Transverse colon (tissue), 4 donors: ENCODE data around the gene PBX1. TPM values are rescaled to one million over a fixed set of nuclear protein-coding genes. Genes with fewer than 3 reads are reported as not detected.

ENCODE experiments used
- DNase-seq: peaks from one replicate; pipeline ENCODE4 v3.0.0-alpha.2; 2019
- H3K27ac ChIP-seq, 4 donors: fragments of 200-600 bp; sonication (generic); 2 replicates each; pipeline ENCODE4 v1.5.1; 2016 to 2018; ENCODE audit warnings: inconsistent platforms in 4 of 4
- H3K27me3 ChIP-seq: fragments of 200-600 bp; sonication (generic); 2 replicates; pipeline ENCODE4 v1.5.1; 2017; ENCODE audit warnings: inconsistent platforms
- H3K36me3 ChIP-seq, 4 donors: fragments of 200-600 bp; sonication (generic); 2 replicates each; pipeline ENCODE4 v1.5.1; 2017 to 2019; ENCODE audit warnings: inconsistent platforms in 4 of 4
- H3K4me1 ChIP-seq, 4 donors: fragments of 200-600 bp; sonication (generic); 2 replicates each; pipeline ENCODE4 v1.5.1; 2017 to 2020; ENCODE audit warnings: inconsistent platforms in 4 of 4
- H3K4me3 ChIP-seq, 4 donors: fragments of 200-600 bp; sonication (generic); 1 replicate in 1 of 4; 2 replicates in 3 of 4; pipeline versions ENCODE4 v1.5.1 to v1.6.1; 2017 to 2019; ENCODE audit warnings: inconsistent platforms in 4 of 4
- H3K9me3 ChIP-seq, 2 donors: fragments of 200-600 bp; sonication (generic); 2 replicates each; pipeline ENCODE4 v1.5.1; 2017 to 2019; ENCODE audit warnings: inconsistent platforms in 2 of 2
- CTCF ChIP-seq, 5 experiments: fragments of 200-600 bp in 3 of 5; fragments of 450-650 bp in 2 of 5; sonication (generic) in 3 of 5; IDR thresholded peaks; 1 replicate in 2 of 5; 2 replicates in 3 of 5; pipeline ENCODE4 v1.5.1; 2016 to 2017; ENCODE audit warnings: antibody characterized with exemption in 5 of 5, inconsistent platforms in 3 of 5, mild to moderate bottlenecking in 2 of 5, moderate library complexity in 1 of 5
- EP300 ChIP-seq: sonication (generic); formaldehyde crosslinking; IDR thresholded peaks from one replicate; pipeline ENCODE4 v1.6.1; 2017; ENCODE audit warnings: antibody characterized with exemption, low read depth
- POLR2A ChIP-seq: fragments of 450-650 bp; IDR thresholded peaks from one replicate; pipeline ENCODE4 v1.6.1; 2016; ENCODE audit warnings: antibody characterized with exemption, mild to moderate bottlenecking, moderate library complexity
- POLR2AphosphoS5 ChIP-seq, 3 donors: sonication (generic); formaldehyde crosslinking; IDR thresholded peaks; one replicate each; pipeline ENCODE4 v1.6.1; 2016; ENCODE audit warnings: antibody characterized with exemption in 3 of 3
- WGBS, 2 donors: methylation state at CpG; one replicate each; pipeline ENCODE4 v1.1.5; 2018; ENCODE audit warnings: low coverage in 1 of 2; 5-methylcytosine and 5-hydroxymethylcytosine counted together
- in situ Hi-C, 4 donors: fragments of 200-750 bp; cut with MboI; loops; one replicate each; pipeline versions ENCODE4 v1.15.0 to v1.15.1; 2017; ENCODE audit warnings: low sequenced_read_pairs in 3 of 4, low pct_ligation_motif_present in 1 of 4, low pct_unique_long_range_greater_than_20kb in 1 of 4
- intact Hi-C: fragments of 100-400 bp; cut with DNase I; formaldehyde crosslinking; loops from one replicate; pipeline ENCODE4 v1.15.1; 2023; ENCODE audit warnings: low total_unique reads
- total RNA-seq, 4 donors: library from RNA; depleted of rRNA; stranded (reverse); fragments of >200 nt; gene quantifications; one replicate each; pipeline ENCODE4 v1.1.0, GENCODE V29; 2016

The PBX1 gene
- total RNA-seq, 4 donors from 2014 or later, result 46.8 to 77.2 (median 50.7) TPM

GRCh38 chr1:164864161-164864560 lies 305.2 kb downstream of the PBX1 start:
- in situ Hi-C loops, result no loop called here
- no peak for TF ChIP-seq POLR2A
- TF ChIP-seq POLR2AphosphoS5 (IDR thresholded peaks at IDR 0.05), result no peak
- no peak for TF ChIP-seq CTCF (IDR thresholded peaks at IDR 0.05)
- no peak for TF ChIP-seq EP300

GRCh38 chr1:164865385-164865784 lies 306.4 kb downstream of the PBX1 start:
- H3K36me3 ChIP-seq, result no peaks in the 10 kb centered on the region
- H3K9me3 ChIP-seq, result no peaks in the 10 kb centered on the region
- no peak for DNase-seq
- no peaks in the 10 kb centered on the region for H3K4me1 ChIP-seq
- in situ Hi-C loops (no loop called here), intact Hi-C loops (no loop called here)
- H3K27me3 ChIP-seq, result no peaks in the 10 kb centered on the region
- no peak overlapping the region for H3K27ac ChIP-seq
- no peak overlapping the region for H3K4me3 ChIP-seq
- TF ChIP-seq CTCF (IDR thresholded peaks at IDR 0.05), result no peak
- no peak for TF ChIP-seq POLR2AphosphoS5 (IDR thresholded peaks at IDR 0.05)
- no peak for TF ChIP-seq EP300
- WGBS, 2 donors, result 78 to 96% methylated on average over 4 of the region's 4 CpGs

More at GRCh38 chr1:164864161-164864560, 305.2 kb downstream of the PBX1 start:
- Histone ChIP-seq H3K9me3 (no peaks in the 10 kb centered on the region), H3K4me1 (no peaks in the 10 kb centered on the region), H3K4me3 (no peak overlapping the region), H3K27ac (no peak overlapping the region), H3K27me3 (no peaks in the 10 kb centered on the region), H3K36me3 (no peaks in the 10 kb centered on the region)
- WGBS, 2 donors, result 76 to 79% methylated on average over 3 of the region's 3 CpGs
- no peak for DNase-seq
- intact Hi-C loops, result loop anchor here (5.0 kb wide), 1 partner anchor 383 kb away; no protein-coding TSS in a partner anchor

GRCh38 chr1:164867590-164867989 lies 308.6 kb downstream of the PBX1 start:
- in situ Hi-C loops, result no loop called here
- no peak for TF ChIP-seq POLR2AphosphoS5 (IDR thresholded peaks at IDR 0.05)
- TF ChIP-seq EP300, result no peak
- TF ChIP-seq POLR2A, result no peak
- TF ChIP-seq CTCF (IDR thresholded peaks at IDR 0.05), result no peak
- Histone ChIP-seq H3K9me3 (no peaks in the 10 kb centered on the region), H3K27ac (no peak overlapping the region), H3K4me1 (no peaks in the 10 kb centered on the region), H3K27me3 (no peaks in the 10 kb centered on the region), H3K4me3 (no peak overlapping the region), H3K36me3 (no peaks in the 10 kb centered on the region)
- no peak for DNase-seq
- 94% methylated on average over 8 of the region's 8 CpGs; no CpG with 5 or more reads in 1 of the 2 donors for WGBS, 2 donors
- intact Hi-C loops, result no loop called here

- H3K36me3 ChIP-seq, result no peaks in the 10 kb centered on the region
- intact Hi-C loops, result no loop called here
- no peak overlapping the region for H3K27ac ChIP-seq
- no peak for TF ChIP-seq POLR2AphosphoS5 (IDR thresholded peaks at IDR 0.05)
- TF ChIP-seq EP300, result no peak
- no peak for TF ChIP-seq POLR2A
- no peak for TF ChIP-seq CTCF (IDR thresholded peaks at IDR 0.05)
- no peaks in the 10 kb centered on the region for H3K9me3 ChIP-seq
- H3K4me3 ChIP-seq, result no peak overlapping the region
- H3K27me3 ChIP-seq, result no peaks in the 10 kb centered on the region
- WGBS, 2 donors, result 87% methylated on average over 4 of the region's 4 CpGs; no CpG with 5 or more reads in 1 of the 2 donors
- no peak for DNase-seq
- no peaks in the 10 kb centered on the region for H3K4me1 ChIP-seq
- in situ Hi-C loops, result no loop called here
These were observed 310.0 kb downstream of the PBX1 start for GRCh38 chr1:164868990-164869389.
